ENCODE results near the gene BOD1L2.

The BOD1L2 gene

DNA sequence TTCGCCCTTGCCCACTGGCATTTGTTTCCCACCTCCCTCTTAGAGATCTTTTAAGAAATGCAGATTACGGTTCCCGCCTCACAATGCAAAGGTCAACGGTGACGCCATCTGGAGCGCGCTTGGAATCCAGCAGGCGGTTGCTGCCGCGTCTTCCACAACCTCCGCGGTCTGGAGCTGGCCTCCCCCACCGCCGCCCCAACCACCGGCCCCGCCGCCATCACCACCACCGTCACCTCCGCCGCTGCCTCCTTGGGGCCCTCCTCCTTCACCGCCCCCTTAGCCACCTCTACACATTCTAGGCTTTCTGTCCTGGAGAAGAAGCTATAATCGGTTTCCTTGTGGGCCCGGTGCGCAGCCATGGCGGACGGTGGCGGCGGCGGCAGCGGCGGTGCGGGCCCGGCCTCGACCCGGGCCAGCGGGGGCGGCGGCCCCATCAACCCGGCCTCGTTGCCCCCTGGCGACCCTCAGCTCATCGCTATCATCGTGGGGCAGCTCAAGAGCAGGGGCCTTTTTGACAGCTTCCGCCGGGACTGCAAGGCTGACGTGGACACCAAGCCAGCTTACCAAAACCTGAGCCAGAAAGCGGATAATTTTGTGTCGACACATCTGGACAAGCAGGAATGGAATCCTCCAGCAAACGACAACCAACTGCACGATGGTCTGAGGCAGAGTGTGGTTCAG lies at the start of gene BOD1L2:
BOD1L2 (plus strand) TSS at position 132 of the 681 bp plus-strand sequence; CDS start at position 358, 226 bp downstream.
- Histone ChIP-seq H3K9ac (ENCODE audit: low read depth, low read length, poor library complexity, severe bottlenecking) (no peak within 1 kb of the TSS), H3K27me3 (ENCODE audit: insufficient read depth, low read length, poor library complexity, severe bottlenecking) (no peaks in the 10 kb centered on the region)
- TF ChIP-seq CTCF (conservative IDR thresholded peaks at IDR 0.05; ENCODE audit: low read length) (no peak), EZH2phosphoT487 (IDR thresholded peaks at IDR 0.05; ENCODE audit: borderline replicate concordance) (no peak)

DNA sequence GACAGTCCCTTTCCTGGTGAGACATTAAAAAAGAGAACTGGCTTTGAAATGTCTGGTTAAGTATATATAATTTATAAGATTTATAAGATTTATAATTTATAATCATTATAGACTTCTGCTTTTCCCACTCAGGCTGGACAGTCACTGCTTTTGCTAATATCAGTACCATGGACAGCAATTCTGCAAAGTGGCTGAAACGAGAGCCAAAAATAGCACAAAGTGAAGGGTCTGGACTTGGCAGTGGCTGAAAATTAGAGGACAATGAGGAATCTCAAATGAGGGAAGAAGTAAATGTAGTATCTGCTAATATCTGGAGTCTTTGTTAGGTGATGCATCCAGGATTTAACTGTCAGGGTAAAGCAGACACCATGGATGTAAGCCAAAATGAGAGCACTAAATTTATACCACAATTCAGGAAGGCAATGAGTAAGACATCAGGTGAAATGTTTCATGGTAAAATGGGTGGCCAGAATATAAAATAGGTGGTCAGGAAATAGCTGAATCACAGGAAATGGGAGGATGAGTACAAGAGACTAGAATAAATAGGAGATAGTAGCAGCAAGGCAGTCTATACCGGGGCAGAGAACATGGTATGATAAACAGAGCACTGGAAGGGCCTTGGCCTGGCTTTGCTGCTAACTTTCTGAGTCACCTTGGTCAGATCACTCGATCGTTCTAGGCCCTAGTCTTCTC lies 39.6 kb upstream of the BOD1L2 start:
- H3K9ac ChIP-seq (ENCODE audit: low read depth, low read length, poor library complexity, severe bottlenecking): no peak overlapping the region
- H3K79me2 ChIP-seq (ENCODE audit: insufficient read depth, low read length): no peaks in the 10 kb centered on the region
- H3K9me2 ChIP-seq (replicated peaks; ENCODE audit: low read depth, low read length): no peaks in the 10 kb centered on the region
- no peak overlapping the region for H3K4me3 ChIP-seq (ENCODE audit: low read length, poor library complexity, severe bottlenecking)
- H2AFZ ChIP-seq (ENCODE audit: low read length): no peak overlapping the region
- no peak overlapping the region for H3K4me2 ChIP-seq (ENCODE audit: low read depth, low read length, poor library complexity, severe bottlenecking)
- H4K20me1 ChIP-seq (ENCODE audit: insufficient read depth, low read length, poor library complexity, severe bottlenecking): no peaks in the 10 kb centered on the region
- H3F3A ChIP-seq (ENCODE audit: low read depth): no peaks in the 10 kb centered on the region
- H3K27me3 ChIP-seq (ENCODE audit: insufficient read depth, low read length, poor library complexity, severe bottlenecking): no peaks in the 10 kb centered on the region
- no peaks in the 10 kb centered on the region for H3K4me1 ChIP-seq (ENCODE audit: insufficient read depth, low read length, poor library complexity, severe bottlenecking)
- H3K9me3 ChIP-seq (ENCODE audit: insufficient read depth, low read depth, low read length): no peaks in the 10 kb centered on the region
- TF ChIP-seq EZH2phosphoT487 (IDR thresholded peaks at IDR 0.05; ENCODE audit: borderline replicate concordance) (no peak), CTCF (conservative IDR thresholded peaks at IDR 0.05; ENCODE audit: low read length) (no peak)
- no peaks in the 10 kb centered on the region for H3K36me3 ChIP-seq (ENCODE audit: insufficient read depth, low read length)

More for the DNA sequence above, at the start of gene BOD1L2:
- Histone ChIP-seq H3K79me2 (ENCODE audit: insufficient read depth, low read length) (no peaks in the 10 kb centered on the region), H3K4me2 (ENCODE audit: low read depth, low read length, poor library complexity, severe bottlenecking) (no peak within 1 kb of the TSS), H3K9me2 (replicated peaks; ENCODE audit: low read depth, low read length) (no peaks in the 10 kb centered on the region), H3K4me3 (ENCODE audit: low read length, poor library complexity, severe bottlenecking) (no peak within 1 kb of the TSS), H3K4me1 (ENCODE audit: insufficient read depth, low read length, poor library complexity, severe bottlenecking) (no peaks in the 10 kb centered on the region), H3K36me3 (ENCODE audit: insufficient read depth, low read length) (no peaks in the 10 kb centered on the region), H3K9me3 (ENCODE audit: insufficient read depth, low read depth, low read length) (no peaks in the 10 kb centered on the region), H2AFZ (ENCODE audit: low read length) (no peak within 1 kb of the TSS), H3F3A (ENCODE audit: low read depth) (no peaks in the 10 kb centered on the region), H4K20me1 (ENCODE audit: insufficient read depth, low read length, poor library complexity, severe bottlenecking) (no peaks in the 10 kb centered on the region)

DNA sequence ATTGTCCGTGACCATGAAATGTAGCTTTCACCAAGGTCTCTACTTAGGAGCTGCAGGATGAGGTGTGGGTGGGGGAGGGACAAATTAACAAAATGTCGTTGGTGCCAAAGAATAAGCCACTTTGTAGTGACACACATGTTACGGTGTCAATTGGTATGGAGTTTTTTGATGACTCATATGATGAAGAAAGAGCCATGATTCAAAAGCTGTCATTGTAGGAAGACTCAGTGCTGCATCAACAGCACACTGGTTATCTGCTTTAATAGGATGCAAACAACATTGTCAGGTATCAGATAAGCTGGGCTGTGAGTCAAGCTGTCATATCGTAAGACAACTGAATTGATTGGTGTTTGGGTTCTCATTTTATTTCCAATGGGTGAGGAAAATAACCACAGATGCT lies 36.6 kb upstream of the BOD1L2 start:
- no peaks in the 10 kb centered on the region for H3K79me2 ChIP-seq (ENCODE audit: insufficient read depth, low read length)
- H3K9me2 ChIP-seq (replicated peaks; ENCODE audit: low read depth, low read length): no peaks in the 10 kb centered on the region
- no peaks in the 10 kb centered on the region for H4K20me1 ChIP-seq (ENCODE audit: insufficient read depth, low read length, poor library complexity, severe bottlenecking)
- H3K4me1 ChIP-seq (ENCODE audit: insufficient read depth, low read length, poor library complexity, severe bottlenecking): no peaks in the 10 kb centered on the region
- no peak overlapping the region for H3K9ac ChIP-seq (ENCODE audit: low read depth, low read length, poor library complexity, severe bottlenecking)
- TF ChIP-seq CTCF (conservative IDR thresholded peaks at IDR 0.05; ENCODE audit: low read length) (no peak), EZH2phosphoT487 (IDR thresholded peaks at IDR 0.05; ENCODE audit: borderline replicate concordance) (no peak)
- no peaks in the 10 kb centered on the region for H3K27me3 ChIP-seq (ENCODE audit: insufficient read depth, low read length, poor library complexity, severe bottlenecking)
- H3K4me2 ChIP-seq (ENCODE audit: low read depth, low read length, poor library complexity, severe bottlenecking): no peak overlapping the region
- no peaks in the 10 kb centered on the region for H3K9me3 ChIP-seq (ENCODE audit: insufficient read depth, low read depth, low read length)
- no peak overlapping the region for H3K4me3 ChIP-seq (ENCODE audit: low read length, poor library complexity, severe bottlenecking)
- H3K36me3 ChIP-seq (ENCODE audit: insufficient read depth, low read length): no peaks in the 10 kb centered on the region
- H2AFZ ChIP-seq (ENCODE audit: low read length): no peak overlapping the region
- H3F3A ChIP-seq (ENCODE audit: low read depth): no peaks in the 10 kb centered on the region

All from Loucy (cell line).